GM04504 (cell line): ENCODE measurements around the gene SLAMF9.
"Not testable (repeated sequence)": the region's sequence is repeated elsewhere in the genome, so short reads cannot be mapped to it uniquely, and the experiment has no call there.

ENCODE experiments used
- DNase-seq: peaks from one replicate; pipeline ENCODE4 v3.0.0-alpha.2; 2012; ENCODE audit warnings: low read depth

The SLAMF9 gene

GRCh38 chr1:159920202-159920601 lies 33.8 kb downstream of the SLAMF9 start:
- no peak for DNase-seq

GRCh38 chr1:159919236-159919865 lies 34.7 kb downstream of the SLAMF9 start:
- DNase-seq, result no peak

GRCh38 chr1:159918352-159919200 lies 35.5 kb downstream of the SLAMF9 start:
- no peak for DNase-seq

GRCh38 chr1:159917533-159918351 lies 36.3 kb downstream of the SLAMF9 start:
- no peak for DNase-seq

GRCh38 chr1:159916242-159917051 lies 37.6 kb downstream of the SLAMF9 start:
- DNase-seq, result peak; percentile 42

- no peak for DNase-seq
These were observed 38.3 kb downstream of the SLAMF9 start for GRCh38 chr1:159915571-159916241.

GRCh38 chr1:159914252-159915018 lies 39.6 kb downstream of the SLAMF9 start:
- DNase-seq, result no peak

GRCh38 chr1:159913451-159914192 lies 40.4 kb downstream of the SLAMF9 start:
- no peak for DNase-seq

- DNase-seq, result no peak
These were observed 42.5 kb downstream of the SLAMF9 start for GRCh38 chr1:159911326-159912070.

- no peak for DNase-seq
These were observed 45.8 kb downstream of the SLAMF9 start for GRCh38 chr1:159908031-159908940.

GRCh38 chr1:159906960-159907359 lies 47.1 kb downstream of the SLAMF9 start:
- DNase-seq, result no peak

GRCh38 chr1:159904036-159904435 lies 50.0 kb downstream of the SLAMF9 start:
- not testable (repeated sequence) for DNase-seq

- DNase-seq, result no peak
These were observed 51.5 kb downstream of the SLAMF9 start for GRCh38 chr1:159902541-159902940.
